ENCODE results near the gene NCSTN.

Gene NCSTN

GRCh38 chr1:160394673-160395072 is 51.5 kb downstream of the NCSTN start:
- Histone ChIP-seq H4K20me1 (ENCODE audit: low read depth, low read length) (no peaks in the 10 kb centered on the region), H3K27me3 (ENCODE audit: low read length) (no peaks in the 10 kb centered on the region), H2AFZ (ENCODE audit: low read depth, low read length, severe bottlenecking) (no peak overlapping the region), H3K79me2 (ENCODE audit: insufficient read depth, low read length) (no peaks in the 10 kb centered on the region), H3F3A (ENCODE audit: insufficient read depth) (no peaks in the 10 kb centered on the region), H3K4me2 (ENCODE audit: low read depth, low read length, poor library complexity, severe bottlenecking) (no peak overlapping the region), H3K9me3 (ENCODE audit: insufficient read depth, low read length) (no peaks in the 10 kb centered on the region), H3K27ac (ENCODE audit: low read depth, low read length) (no peak overlapping the region), H3K9me2 (replicated peaks; ENCODE audit: insufficient read depth, low read length) (no peaks in the 10 kb centered on the region), H3K9ac (ENCODE audit: low read length) (no peak overlapping the region), H3K36me3 (ENCODE audit: low read length) (no peaks in the 10 kb centered on the region), H3K4me3 (ENCODE audit: insufficient read depth, low read length, poor library complexity, severe bottlenecking) (no peak overlapping the region)
- TF ChIP-seq CTCF (IDR thresholded peaks at IDR 0.05; ENCODE audit: insufficient read depth, low read length, poor library complexity, severe bottlenecking) = no peak

GRCh38 chr1:160397651-160398050 is 54.5 kb downstream of the NCSTN start:
- H2AFZ ChIP-seq (ENCODE audit: low read depth, low read length, severe bottlenecking) = no peak overlapping the region
- H3K9me2 ChIP-seq (replicated peaks; ENCODE audit: insufficient read depth, low read length) = no peaks in the 10 kb centered on the region
- no peaks in the 10 kb centered on the region for H3K9me3 ChIP-seq (ENCODE audit: insufficient read depth, low read length)
- no peaks in the 10 kb centered on the region for H3K79me2 ChIP-seq (ENCODE audit: insufficient read depth, low read length)
- TF ChIP-seq CTCF (IDR thresholded peaks at IDR 0.05; ENCODE audit: insufficient read depth, low read length, poor library complexity, severe bottlenecking) = no peak
- TF ChIP-seq EZH2phosphoT487 (conservative IDR thresholded peaks at IDR 0.05; ENCODE audit: low read length) = no peak
- no peaks in the 10 kb centered on the region for H3F3A ChIP-seq (ENCODE audit: insufficient read depth)
- H3K4me2 ChIP-seq (ENCODE audit: low read depth, low read length, poor library complexity, severe bottlenecking) = no peak overlapping the region
- H3K27me3 ChIP-seq (ENCODE audit: low read length) = no peaks in the 10 kb centered on the region
- H3K36me3 ChIP-seq (ENCODE audit: low read length) = no peaks in the 10 kb centered on the region
- H3K9ac ChIP-seq (ENCODE audit: low read length) = no peak overlapping the region
- H3K4me3 ChIP-seq (ENCODE audit: insufficient read depth, low read length, poor library complexity, severe bottlenecking) = no peak overlapping the region
- no peaks in the 10 kb centered on the region for H4K20me1 ChIP-seq (ENCODE audit: low read depth, low read length)
- H3K27ac ChIP-seq (ENCODE audit: low read depth, low read length) = no peak overlapping the region

- Histone ChIP-seq H3K27ac (ENCODE audit: low read depth, low read length) (no peak overlapping the region), H3K9me3 (ENCODE audit: insufficient read depth, low read length) (no peaks in the 10 kb centered on the region), H3K4me2 (ENCODE audit: low read depth, low read length, poor library complexity, severe bottlenecking) (no peak overlapping the region), H3K9ac (ENCODE audit: low read length) (no peak overlapping the region), H2AFZ (ENCODE audit: low read depth, low read length, severe bottlenecking) (no peak overlapping the region), H3K4me3 (ENCODE audit: insufficient read depth, low read length, poor library complexity, severe bottlenecking) (no peak overlapping the region), H3F3A (ENCODE audit: insufficient read depth) (no peaks in the 10 kb centered on the region), H3K9me2 (replicated peaks; ENCODE audit: insufficient read depth, low read length) (no peaks in the 10 kb centered on the region), H4K20me1 (ENCODE audit: low read depth, low read length) (no peaks in the 10 kb centered on the region), H3K27me3 (ENCODE audit: low read length) (no peaks in the 10 kb centered on the region), H3K79me2 (ENCODE audit: insufficient read depth, low read length) (no peaks in the 10 kb centered on the region), H3K36me3 (ENCODE audit: low read length) (no peaks in the 10 kb centered on the region)
- TF ChIP-seq EZH2phosphoT487 (conservative IDR thresholded peaks at IDR 0.05; ENCODE audit: low read length) = no peak
- TF ChIP-seq CTCF (IDR thresholded peaks at IDR 0.05; ENCODE audit: insufficient read depth, low read length, poor library complexity, severe bottlenecking) = no peak
Observed at GRCh38 chr1:160398823-160399222, 55.6 kb downstream of the NCSTN start.
